Mammary epithelial cell (primary cell): ENCODE measurements around the gene LARGE1.

Experiments used
- EZH2 ChIP-seq: IDR thresholded peaks from 2 replicates; pipeline ENCODE4 v1.6.1; 2012; ENCODE audit warnings: low read length, inconsistent platforms, borderline replicate concordance
- TF ChIP-seq, protein P1 (sequence below), 2 donors: IDR thresholded peaks in 1 of 2; conservative IDR thresholded peaks in 1 of 2; 2 replicates each; pipeline ENCODE4 v1.5.1; 2011 to 2012; ENCODE audit warnings: inconsistent platforms in 2 of 2, low read length in 2 of 2, mild to moderate bottlenecking in 2 of 2, control low read depth in 1 of 2, low read depth in 1 of 2; ENCODE audit not compliant: insufficient read depth in 1 of 2; ENCODE audit errors: extremely low read depth in 1 of 2

DNA sequence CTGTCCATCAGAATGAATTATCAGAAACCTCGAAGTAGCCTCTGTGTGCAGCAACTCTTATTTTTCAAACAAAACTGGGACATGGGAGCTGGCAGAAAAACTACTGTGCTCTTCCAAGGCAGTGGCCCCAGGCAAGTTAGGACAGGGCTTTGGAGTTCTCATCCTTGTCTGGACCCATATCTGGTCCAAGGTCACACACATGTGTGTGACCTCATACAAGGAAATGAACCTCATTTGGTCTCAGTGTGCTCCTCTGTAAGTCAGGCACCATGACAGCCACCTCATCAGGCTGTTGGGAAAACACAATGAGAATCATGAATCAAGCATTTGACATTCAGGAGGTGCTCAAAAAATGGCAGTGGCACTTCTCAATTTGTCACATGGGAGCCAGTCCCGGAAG is 25.8 kb downstream of the LARGE1 start:
- TF ChIP-seq, protein P1, sequence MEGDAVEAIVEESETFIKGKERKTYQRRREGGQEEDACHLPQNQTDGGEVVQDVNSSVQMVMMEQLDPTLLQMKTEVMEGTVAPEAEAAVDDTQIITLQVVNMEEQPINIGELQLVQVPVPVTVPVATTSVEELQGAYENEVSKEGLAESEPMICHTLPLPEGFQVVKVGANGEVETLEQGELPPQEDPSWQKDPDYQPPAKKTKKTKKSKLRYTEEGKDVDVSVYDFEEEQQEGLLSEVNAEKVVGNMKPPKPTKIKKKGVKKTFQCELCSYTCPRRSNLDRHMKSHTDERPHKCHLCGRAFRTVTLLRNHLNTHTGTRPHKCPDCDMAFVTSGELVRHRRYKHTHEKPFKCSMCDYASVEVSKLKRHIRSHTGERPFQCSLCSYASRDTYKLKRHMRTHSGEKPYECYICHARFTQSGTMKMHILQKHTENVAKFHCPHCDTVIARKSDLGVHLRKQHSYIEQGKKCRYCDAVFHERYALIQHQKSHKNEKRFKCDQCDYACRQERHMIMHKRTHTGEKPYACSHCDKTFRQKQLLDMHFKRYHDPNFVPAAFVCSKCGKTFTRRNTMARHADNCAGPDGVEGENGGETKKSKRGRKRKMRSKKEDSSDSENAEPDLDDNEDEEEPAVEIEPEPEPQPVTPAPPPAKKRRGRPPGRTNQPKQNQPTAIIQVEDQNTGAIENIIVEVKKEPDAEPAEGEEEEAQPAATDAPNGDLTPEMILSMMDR (conservative IDR thresholded peaks at IDR 0.05 in 1 of 2, IDR thresholded peaks at IDR 0.05 in 1 of 2; ENCODE audit: extremely low read depth in 1 of 2, insufficient read depth in 1 of 2, low read depth in 1 of 2, low read length in 2 of 2): no peak
- no peak for TF ChIP-seq EZH2
